Stomach (tissue), 4 donors: ENCODE measurements around the gene NKTR.

Experiments used
- CTCF ChIP-seq, 7 experiments: fragments of 450-650 bp in 4 of 7; fragments of 200-600 bp in 3 of 7; sonication (generic) in 3 of 7; IDR thresholded peaks; one replicate each; pipeline ENCODE4 v1.5.1; 2016 to 2019; ENCODE audit warnings: antibody characterized with exemption in 7 of 7, control low read depth in 2 of 7, mild to moderate bottlenecking in 1 of 7
- EP300 ChIP-seq: sonication (generic); formaldehyde crosslinking; IDR thresholded peaks from one replicate; pipeline ENCODE4 v1.6.1; 2017; ENCODE audit warnings: antibody characterized with exemption
- POLR2AphosphoS5 ChIP-seq, 3 donors: sonication (generic); formaldehyde crosslinking; IDR thresholded peaks; one replicate each; pipeline ENCODE4 v1.6.1; 2016; ENCODE audit warnings: antibody characterized with exemption in 3 of 3

- TF ChIP-seq CTCF (IDR thresholded peaks at IDR 0.05) (no peak), POLR2AphosphoS5 (IDR thresholded peaks at IDR 0.05) (no peak), EP300 (no peak)
Measured at GRCh38 chr3:42605546-42606173, 5.2 kb downstream of the NKTR start.
